T-helper 2 cell treated with Interferon-gamma antibody and Interleukin-4, amounts not matched to agents 5 μg/mL and 100 μg/mL, for 36 hours (primary cell): ENCODE measurements around the gene ZNF106.

Experiments
- DNase-seq: peaks from one replicate; pipeline ENCODE4 v3.0.0; 2021; ENCODE audit warnings: low spot score
- H3K27ac Mint-ChIP-seq: one replicate; pipeline ENCODE4 v1.8.0; 2021; ENCODE audit warnings: mild to moderate bottlenecking, mixed read lengths
- H3K27me3 Mint-ChIP-seq: one replicate; pipeline ENCODE4 v1.8.0; 2021; ENCODE audit warnings: low read depth, mixed read lengths
- H3K36me3 Mint-ChIP-seq: one replicate; pipeline ENCODE4 v1.8.0; 2021; ENCODE audit warnings: low read depth, mixed read lengths
- H3K4me1 Mint-ChIP-seq: one replicate; pipeline ENCODE4 v1.8.0; 2021; ENCODE audit warnings: low read depth, mixed read lengths
- H3K4me3 Mint-ChIP-seq: one replicate; pipeline ENCODE4 v1.8.0; 2022; ENCODE audit warnings: mild to moderate bottlenecking, moderate library complexity, mixed read lengths
- H3K9me3 Mint-ChIP-seq: one replicate; pipeline ENCODE4 v1.8.0; 2021; ENCODE audit warnings: mixed read lengths

ZNF106 gene

GRCh38 chr15:42456531-42456930, 34.4 kb downstream of the ZNF106 start:
- H3K27ac Mint-ChIP-seq: no peak overlapping the region

GRCh38 chr15:42453826-42454225, 37.1 kb downstream of the ZNF106 start:
- peaks cover 2% of the 10 kb centered on the region for H3K4me1 Mint-ChIP-seq
- H3K27ac Mint-ChIP-seq: no peak overlapping the region
- H3K4me3 Mint-ChIP-seq: no peak overlapping the region
- no peak for DNase-seq
- H3K27me3 Mint-ChIP-seq: no peaks in the 10 kb centered on the region
- no peaks in the 10 kb centered on the region for H3K9me3 Mint-ChIP-seq
- H3K36me3 Mint-ChIP-seq: peaks cover 22% of the 10 kb centered on the region

More at GRCh38 chr15:42456531-42456930, 34.4 kb downstream of the ZNF106 start:
- H3K4me1 Mint-ChIP-seq: peaks cover 5% of the 10 kb centered on the region
- no peak overlapping the region for H3K4me3 Mint-ChIP-seq
- no peak for DNase-seq
- no peaks in the 10 kb centered on the region for H3K27me3 Mint-ChIP-seq
- no peaks in the 10 kb centered on the region for H3K9me3 Mint-ChIP-seq
- peaks cover 8% of the 10 kb centered on the region for H3K36me3 Mint-ChIP-seq

- no peak for DNase-seq
- no peak overlapping the region for H3K27ac Mint-ChIP-seq
Measured at GRCh38 chr15:42450425-42450790, 40.5 kb downstream of the ZNF106 start.

GRCh38 chr15:42449770-42450424, 41.0 kb downstream of the ZNF106 start:
- Mint-ChIP-seq H3K4me1 (no peaks in the 10 kb centered on the region), H3K27me3 (no peaks in the 10 kb centered on the region), H3K4me3 (no peak overlapping the region), H3K36me3 (peaks cover 41% of the 10 kb centered on the region), H3K9me3 (no peaks in the 10 kb centered on the region), H3K27ac (no peak overlapping the region)
- DNase-seq: no peak

More at GRCh38 chr15:42450425-42450790, 40.5 kb downstream of the ZNF106 start:
- H3K4me1 Mint-ChIP-seq: no peaks in the 10 kb centered on the region
- H3K36me3 Mint-ChIP-seq: peaks cover 35% of the 10 kb centered on the region
- H3K27me3 Mint-ChIP-seq: no peaks in the 10 kb centered on the region
- H3K9me3 Mint-ChIP-seq: no peaks in the 10 kb centered on the region
- no peak overlapping the region for H3K4me3 Mint-ChIP-seq

- no peak for DNase-seq
- peaks cover 48% of the 10 kb centered on the region for H3K36me3 Mint-ChIP-seq
- no peaks in the 10 kb centered on the region for H3K9me3 Mint-ChIP-seq
- no peaks in the 10 kb centered on the region for H3K27me3 Mint-ChIP-seq
- no peak overlapping the region for H3K27ac Mint-ChIP-seq
- no peak overlapping the region for H3K4me3 Mint-ChIP-seq
- H3K4me1 Mint-ChIP-seq: no peaks in the 10 kb centered on the region
Measured at GRCh38 chr15:42448281-42448680, 42.7 kb downstream of the ZNF106 start.

- Mint-ChIP-seq H3K4me1 (no peaks in the 10 kb centered on the region), H3K9me3 (no peaks in the 10 kb centered on the region), H3K36me3 (peaks cover 48% of the 10 kb centered on the region), H3K4me3 (no peak overlapping the region), H3K27me3 (no peaks in the 10 kb centered on the region), H3K27ac (no peak overlapping the region)
- no peak for DNase-seq
Measured at GRCh38 chr15:42447599-42447998, 43.3 kb downstream of the ZNF106 start.

- no peak for DNase-seq
- Mint-ChIP-seq H3K27ac (no peak overlapping the region), H3K9me3 (no peaks in the 10 kb centered on the region), H3K4me1 (no peaks in the 10 kb centered on the region), H3K4me3 (no peak overlapping the region), H3K36me3 (peaks cover 41% of the 10 kb centered on the region), H3K27me3 (no peaks in the 10 kb centered on the region)
Measured at GRCh38 chr15:42445551-42445950, 45.4 kb downstream of the ZNF106 start.

GRCh38 chr15:42444415-42445063, 46.4 kb downstream of the ZNF106 start:
- Mint-ChIP-seq H3K27me3 (no peaks in the 10 kb centered on the region), H3K9me3 (no peaks in the 10 kb centered on the region), H3K27ac (no peak overlapping the region), H3K4me3 (no peak overlapping the region), H3K36me3 (peaks cover 37% of the 10 kb centered on the region), H3K4me1 (no peaks in the 10 kb centered on the region)
- DNase-seq: no peak

GRCh38 chr15:42427429-42428223, 63.3 kb downstream of the ZNF106 start:
- Mint-ChIP-seq H3K27ac (no peak overlapping the region), H3K4me1 (no peaks in the 10 kb centered on the region), H3K27me3 (no peaks in the 10 kb centered on the region), H3K4me3 (no peak overlapping the region), H3K36me3 (peaks cover 35% of the 10 kb centered on the region), H3K9me3 (no peaks in the 10 kb centered on the region)
- DNase-seq: no peak

- no peak overlapping the region for H3K27ac Mint-ChIP-seq
- no peak overlapping the region for H3K4me3 Mint-ChIP-seq
- H3K36me3 Mint-ChIP-seq: peaks cover 34% of the 10 kb centered on the region
- H3K27me3 Mint-ChIP-seq: no peaks in the 10 kb centered on the region
- DNase-seq: no peak
- H3K4me1 Mint-ChIP-seq: no peaks in the 10 kb centered on the region
- H3K9me3 Mint-ChIP-seq: no peaks in the 10 kb centered on the region
Measured at GRCh38 chr15:42421376-42421775, 69.6 kb downstream of the ZNF106 start.

GRCh38 chr15:42419369-42419768, 71.6 kb downstream of the ZNF106 start:
- no peaks in the 10 kb centered on the region for H3K27me3 Mint-ChIP-seq
- H3K27ac Mint-ChIP-seq: no peak overlapping the region
- H3K36me3 Mint-ChIP-seq: peaks cover 32% of the 10 kb centered on the region
- H3K4me3 Mint-ChIP-seq: no peak overlapping the region
- DNase-seq: no peak
- no peaks in the 10 kb centered on the region for H3K4me1 Mint-ChIP-seq
- no peaks in the 10 kb centered on the region for H3K9me3 Mint-ChIP-seq

- peaks cover 22% of the 10 kb centered on the region for H3K36me3 Mint-ChIP-seq
Measured at GRCh38 chr15:42413920-42414319, 77.0 kb downstream of the ZNF106 start.

GRCh38 chr15:42411884-42412283, 79.1 kb downstream of the ZNF106 start:
- no peaks in the 10 kb centered on the region for H3K27me3 Mint-ChIP-seq
- H3K9me3 Mint-ChIP-seq: no peaks in the 10 kb centered on the region
- H3K4me1 Mint-ChIP-seq: no peaks in the 10 kb centered on the region
- no peak for DNase-seq
- peaks cover 13% of the 10 kb centered on the region for H3K36me3 Mint-ChIP-seq
- no peak overlapping the region for H3K27ac Mint-ChIP-seq
- no peak overlapping the region for H3K4me3 Mint-ChIP-seq

More at GRCh38 chr15:42413920-42414319, 77.0 kb downstream of the ZNF106 start:
- H3K27me3 Mint-ChIP-seq: no peaks in the 10 kb centered on the region
- no peaks in the 10 kb centered on the region for H3K4me1 Mint-ChIP-seq
- no peak for DNase-seq
- H3K9me3 Mint-ChIP-seq: no peaks in the 10 kb centered on the region
- no peak overlapping the region for H3K27ac Mint-ChIP-seq
- no peak overlapping the region for H3K4me3 Mint-ChIP-seq

GRCh38 chr15:42409011-42409410, 81.9 kb downstream of the ZNF106 start:
- H3K9me3 Mint-ChIP-seq: no peaks in the 10 kb centered on the region
- no peak overlapping the region for H3K4me3 Mint-ChIP-seq
- no peaks in the 10 kb centered on the region for H3K4me1 Mint-ChIP-seq
- H3K27me3 Mint-ChIP-seq: no peaks in the 10 kb centered on the region
- H3K27ac Mint-ChIP-seq: no peak overlapping the region
- no peak for DNase-seq
- peaks cover 6% of the 10 kb centered on the region for H3K36me3 Mint-ChIP-seq
